Tongue (tissue), 2 donors: ENCODE data around the gene ROBO2. TPM values are rescaled to one million over a fixed set of nuclear protein-coding genes. Genes with fewer than 3 reads are reported as not detected.

Source experiments
- DNase-seq: peaks from one replicate; pipeline ENCODE4 v3.0.0-alpha.2; 2015
- total RNA-seq: library from RNA; depleted of rRNA; stranded (reverse); fragments of >200 nt; gene quantifications from one replicate; pipeline ENCODE4 v1.2.3, GENCODE V29; 2014

Gene ROBO2
- total RNA-seq, 1 donor from 2014 or later = 22.1 TPM

- DNase-seq = no peak
Observed at GRCh38 chr3:77191640-77192039, 151.7 kb downstream of the ROBO2 start.

- DNase-seq = no peak
Observed at GRCh38 chr3:77195766-77196545, 156.1 kb downstream of the ROBO2 start.

DNA sequence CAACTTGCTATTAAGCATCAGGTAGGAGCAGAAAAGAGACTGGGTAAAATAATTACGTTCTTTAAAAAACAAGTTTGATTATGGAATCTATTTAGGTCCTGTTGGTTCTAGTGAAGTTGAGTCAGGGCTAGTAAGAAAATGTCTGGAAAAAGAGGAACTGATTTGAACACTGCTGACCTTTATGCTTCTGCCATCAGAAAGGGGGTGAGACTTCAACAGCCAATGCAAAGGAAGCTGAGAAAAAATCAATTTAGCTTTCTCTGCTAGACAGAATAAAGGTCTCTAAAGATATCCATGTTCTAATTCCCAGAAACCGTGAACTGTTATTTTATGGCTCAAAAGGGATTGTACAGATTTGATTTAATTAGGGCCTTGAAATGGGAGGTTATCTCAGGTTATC, 157.5 kb downstream of the ROBO2 start:
- no peak for DNase-seq

DNA sequence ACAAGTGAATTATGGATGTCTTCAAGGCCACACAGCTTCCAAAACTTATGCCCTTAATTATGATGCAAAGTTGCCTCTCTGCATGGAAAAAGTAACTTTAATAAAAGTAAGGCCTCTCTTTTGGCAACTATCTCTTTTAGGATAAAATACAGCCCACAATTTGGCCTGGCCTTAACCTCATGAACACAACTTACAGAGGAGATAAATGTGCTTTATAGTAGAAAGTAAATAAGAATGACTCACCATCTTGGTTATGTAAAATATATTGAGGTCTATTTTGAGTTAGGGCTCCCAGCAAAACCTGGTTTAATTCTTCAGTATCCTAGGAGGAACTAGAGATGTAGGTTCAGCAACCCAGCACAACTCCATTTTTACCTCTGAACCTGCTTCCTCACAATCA, 164.0 kb downstream of the ROBO2 start:
- DNase-seq = no peak

DNA sequence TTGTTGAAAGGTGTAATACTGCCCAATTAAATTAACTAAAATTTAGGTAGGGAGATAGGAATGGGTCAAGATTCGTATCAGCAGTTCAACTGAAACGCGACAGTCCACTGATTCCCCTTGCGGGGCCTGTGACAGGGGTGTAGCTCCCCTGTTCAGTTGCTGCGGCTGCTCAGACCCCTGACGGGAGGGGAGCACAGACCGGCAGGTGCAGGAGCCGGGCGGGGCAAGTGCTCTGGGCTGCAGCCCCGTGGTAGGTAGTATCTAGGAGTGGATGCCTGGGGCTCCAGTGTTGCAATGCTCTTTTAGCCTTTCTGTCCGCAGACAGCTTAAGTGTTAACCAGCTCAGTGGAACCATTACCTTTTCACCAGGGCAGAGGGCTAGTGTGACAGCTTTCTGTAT, 164.9 kb downstream of the ROBO2 start:
- no peak for DNase-seq

DNA sequence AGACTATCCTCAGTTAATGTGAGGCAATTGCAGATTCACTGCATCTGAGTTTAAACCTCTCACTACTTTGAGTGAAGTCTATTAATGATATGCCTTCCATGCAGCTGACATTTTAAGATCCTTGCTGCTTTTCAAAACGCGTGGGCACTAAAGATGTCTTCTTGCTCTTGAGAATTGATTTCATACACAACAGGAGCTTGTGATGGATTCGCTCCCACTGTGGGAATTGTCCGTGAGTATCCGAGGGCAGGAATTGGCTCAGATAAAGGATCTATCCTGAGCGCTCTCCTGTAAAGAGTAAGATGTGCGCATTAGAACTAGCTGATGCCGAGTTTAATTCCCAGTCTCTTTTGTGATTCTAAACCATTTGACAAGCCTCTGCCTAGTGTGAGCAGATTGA, 167.9 kb downstream of the ROBO2 start:
- no peak for DNase-seq

GRCh38 chr3:77222701-77223100, 182.8 kb downstream of the ROBO2 start:
- DNase-seq = no peak

DNA sequence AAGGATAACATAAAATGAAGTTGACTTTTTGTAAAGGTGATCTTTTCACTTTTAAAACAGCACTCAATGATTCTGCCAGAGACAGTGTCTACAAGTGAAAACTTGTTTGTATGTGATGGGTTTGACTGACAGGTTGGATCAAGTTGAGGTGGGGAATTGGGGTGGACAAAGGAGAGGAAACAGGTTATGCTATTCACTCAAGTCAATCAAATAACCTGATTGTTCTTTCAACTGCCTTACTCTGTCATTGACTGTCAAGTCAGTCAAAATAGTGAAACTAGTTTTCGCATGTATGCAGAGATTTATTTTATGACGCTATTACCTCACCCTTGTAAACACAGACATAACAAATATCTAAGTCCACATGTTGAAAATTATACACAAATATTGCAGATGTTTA, 187.7 kb downstream of the ROBO2 start:
- DNase-seq = peak; percentile 13

DNA sequence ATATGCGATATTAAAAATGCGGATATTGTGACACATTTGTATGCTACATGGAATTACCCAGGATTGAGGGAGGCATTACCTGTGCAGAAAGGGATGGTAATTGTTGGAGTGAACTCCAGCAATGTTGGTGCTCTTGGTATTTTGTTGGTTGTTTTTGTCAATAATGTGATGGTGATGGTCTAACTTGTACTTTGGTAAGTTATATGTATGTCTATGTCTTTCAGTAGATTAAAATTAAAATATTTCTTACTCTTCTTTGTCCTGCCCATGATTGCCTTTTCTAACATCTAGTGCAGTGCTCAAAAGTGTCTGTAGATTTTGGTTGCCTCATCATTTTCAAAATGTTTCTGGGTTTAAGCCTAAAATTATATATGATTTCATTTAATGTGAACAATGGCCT, 192.7 kb downstream of the ROBO2 start:
- no peak for DNase-seq

GRCh38 chr3:77234004-77234403, 194.1 kb downstream of the ROBO2 start:
- DNase-seq = no peak

GRCh38 chr3:77236118-77236517, 196.2 kb downstream of the ROBO2 start:
- no peak for DNase-seq

GRCh38 chr3:77240072-77240650, 200.3 kb downstream of the ROBO2 start:
- no peak for DNase-seq

GRCh38 chr3:77242371-77242770, 202.5 kb downstream of the ROBO2 start:
- DNase-seq = peak; percentile 25

GRCh38 chr3:77244981-77245380, 205.1 kb downstream of the ROBO2 start:
- no peak for DNase-seq

DNA sequence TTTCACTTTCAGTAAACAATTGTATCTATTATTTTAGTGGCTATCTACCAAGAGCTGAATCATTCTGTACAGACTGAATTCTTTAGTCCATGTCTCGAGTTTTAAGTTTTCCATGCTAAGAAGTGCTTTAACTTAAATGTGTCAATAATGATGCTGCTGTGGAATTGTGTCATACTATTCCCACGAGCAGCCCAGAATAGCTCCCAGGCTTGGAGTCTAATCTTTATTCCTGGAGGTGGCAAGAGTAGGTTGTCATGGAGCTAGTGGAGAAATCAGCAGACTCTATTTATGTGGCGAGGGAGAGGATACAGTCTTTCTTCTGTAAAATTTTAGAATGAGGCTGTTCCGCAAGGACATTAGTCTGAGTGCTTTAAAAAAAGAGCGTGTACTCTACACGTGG, 207.2 kb downstream of the ROBO2 start:
- no peak for DNase-seq

DNA sequence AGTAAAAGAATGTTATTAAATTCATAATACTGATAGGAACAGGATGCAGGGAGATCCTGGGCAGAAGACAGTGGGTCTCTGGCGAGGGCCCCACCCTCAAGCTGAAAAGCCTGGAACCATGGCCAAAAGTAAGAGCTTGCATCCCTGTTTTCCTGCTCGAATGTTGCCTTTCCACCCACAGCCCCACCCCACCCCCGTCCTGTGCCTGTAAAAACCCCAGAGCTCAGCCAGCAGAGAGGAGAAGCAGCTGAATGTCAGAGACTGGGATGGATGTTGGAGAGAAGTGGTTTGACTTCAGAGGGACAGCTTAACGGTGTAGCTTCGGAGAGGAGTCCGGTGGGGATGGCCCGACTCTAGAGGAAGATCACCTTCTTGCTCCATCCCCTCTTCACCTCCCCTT, 207.9 kb downstream of the ROBO2 start:
- DNase-seq = no peak

GRCh38 chr3:77248420-77248819, 208.5 kb downstream of the ROBO2 start:
- no peak for DNase-seq

DNA sequence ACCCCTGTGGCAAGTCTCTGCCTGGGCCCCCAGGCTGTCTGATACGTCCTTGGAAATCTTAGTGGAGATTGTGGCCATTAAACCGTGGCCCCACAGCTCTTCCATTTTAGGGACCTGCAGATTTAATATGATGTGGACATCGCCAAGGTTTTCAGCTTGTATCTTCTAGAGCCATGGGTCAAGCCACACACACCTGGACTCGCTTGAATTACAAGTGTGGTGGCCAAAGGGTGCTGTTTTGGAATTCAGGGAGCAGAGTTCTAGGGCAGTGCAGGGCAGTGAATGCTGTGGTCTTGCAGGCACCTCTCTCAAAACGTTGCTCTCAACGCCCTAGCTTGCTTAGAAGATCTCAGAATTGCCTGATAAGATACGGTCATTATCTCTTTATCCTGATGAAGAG, 211.2 kb downstream of the ROBO2 start:
- DNase-seq = no peak

DNA sequence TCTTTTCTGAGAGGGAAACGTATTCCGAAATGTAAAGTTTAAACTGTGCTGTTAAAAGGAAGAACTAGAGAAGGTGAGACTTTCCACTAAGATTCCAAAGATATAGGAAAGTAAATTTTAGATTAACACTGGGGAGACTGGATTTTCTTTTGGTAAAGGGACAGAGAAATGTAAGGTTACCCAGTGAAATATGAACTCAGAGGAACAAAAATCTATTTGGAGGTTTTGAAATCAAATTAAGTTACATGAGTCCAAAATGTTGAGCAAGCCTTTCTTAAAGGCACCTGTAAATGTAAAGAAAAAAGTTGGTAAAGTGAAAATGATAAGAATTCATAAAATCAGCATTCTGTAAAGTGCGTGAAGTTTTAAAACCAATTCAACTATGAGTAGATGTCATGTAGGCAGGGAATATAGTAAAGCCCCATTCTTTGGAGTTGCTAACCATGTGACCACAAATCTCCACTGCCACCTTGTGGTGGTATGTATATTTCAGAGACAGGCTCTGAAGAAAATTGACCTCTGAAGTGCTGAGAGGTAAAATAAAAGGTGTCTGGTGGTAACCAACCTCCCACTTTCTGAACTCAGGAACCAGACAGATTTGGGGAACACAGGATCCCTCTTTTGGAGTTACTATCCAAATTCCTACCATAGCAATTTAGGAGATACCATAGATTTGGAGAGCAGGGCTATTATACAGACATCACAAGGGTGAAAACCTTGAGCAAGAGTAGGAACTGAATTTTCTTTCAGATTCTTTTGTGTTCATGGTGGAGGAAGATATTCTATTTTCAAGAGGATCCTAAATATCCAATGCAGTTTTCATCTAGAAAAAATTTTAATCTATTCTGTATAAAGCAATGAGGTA, 215.3 kb downstream of the ROBO2 start:
- peak; percentile 76 for DNase-seq

GRCh38 chr3:77256584-77257503, 216.9 kb downstream of the ROBO2 start:
- DNase-seq = no peak

- no peak for DNase-seq
Observed at GRCh38 chr3:77259694-77260093, 219.8 kb downstream of the ROBO2 start.

- DNase-seq = no peak
Observed at GRCh38 chr3:77262361-77262760, 222.5 kb downstream of the ROBO2 start.
